ENCODE results near the gene DNPEP. TPM values are rescaled to one million over a fixed set of nuclear protein-coding genes. Genes with fewer than 3 reads are reported as not detected.

Gene DNPEP
- total and polyA plus RNA-seq, 2 of the 8 experiments (the other 6 are each of a cell fraction or from before 2014, with no cell fraction given), result 59.8 to 109 TPM

GRCh38 chr2:219433666-219434467 is 46.2 kb upstream of the DNPEP start (continued):
- peak; percentile 53 for TF ChIP-seq CTBP2 (IDR thresholded peaks at IDR 0.05; ENCODE audit: borderline replicate concordance, insufficient read depth, insufficient read length, low read length)
- TF ChIP-seq GTF2F1 (IDR thresholded peaks at IDR 0.05; ENCODE audit: borderline replicate concordance, low read depth, low read length), result no peak
- no peak for TF ChIP-seq SIN3A (conservative IDR thresholded peaks at IDR 0.05 in 1 of 2, IDR thresholded peaks at IDR 0.05 in 1 of 2; ENCODE audit: low read depth in 1 of 2, low read length in 2 of 2)
- TF ChIP-seq CBX5 (IDR thresholded peaks at IDR 0.05; ENCODE audit: low read depth, low read length), result no peak
- TF ChIP-seq TBP (IDR thresholded peaks at IDR 0.05; ENCODE audit: low read depth, low read length), result no peak
- no peak for TF ChIP-seq JUND (IDR thresholded peaks at IDR 0.05; ENCODE audit: low read length)
- TF ChIP-seq ATF3 (IDR thresholded peaks at IDR 0.05; ENCODE audit: insufficient read depth, low read depth, low read length), result no peak
- no peak for TF ChIP-seq SP4 (IDR thresholded peaks at IDR 0.05; ENCODE audit: low read length)
- TF ChIP-seq POLR2A (IDR thresholded peaks at IDR 0.05; ENCODE audit: control extremely low read depth in 1 of 2, low read depth in 2 of 2, low read length in 2 of 2), result no peak
- no peak for TF ChIP-seq SAP30 (IDR thresholded peaks at IDR 0.05; ENCODE audit: insufficient read depth, insufficient replicate concordance, low read length)
- no peak for TF ChIP-seq RBBP5 (IDR thresholded peaks at IDR 0.05; ENCODE audit: borderline replicate concordance, low read depth, low read length)
- no peak for TF ChIP-seq BCL11A (IDR thresholded peaks at IDR 0.05; ENCODE audit: low read depth in 2 of 2, low read length in 2 of 2)
- no peak; the same call in 1 of the 2 replicates for TF ChIP-seq MAX (IDR thresholded peaks at IDR 0.05)
- TF ChIP-seq TAF7 (optimal IDR thresholded peaks at IDR 0.05; ENCODE audit: borderline replicate concordance, low read depth, low read length), result no peak
- TF ChIP-seq JUN (IDR thresholded peaks at IDR 0.05; ENCODE audit: low read depth, low read length), result no peak
- TF ChIP-seq NRF1 (IDR thresholded peaks at IDR 0.05; ENCODE audit: low read depth, low read length), result no peak
- peak in 1 of 2 experiments; percentile 53; a peak in 1 of 4 replicates for TF ChIP-seq HDAC2 (IDR thresholded peaks at IDR 0.05; ENCODE audit: borderline replicate concordance in 1 of 2, low read depth in 2 of 2, low read length in 2 of 2)
- no peak for TF ChIP-seq NANOG (IDR thresholded peaks at IDR 0.05; ENCODE audit: insufficient read depth, low read depth, low read length, poor library complexity, severe bottlenecking)
- no peak for TF ChIP-seq CBX8 (IDR thresholded peaks at IDR 0.05; ENCODE audit: borderline replicate concordance, low read depth, low read length)
- TF ChIP-seq EP300 (IDR thresholded peaks at IDR 0.05; ENCODE audit: borderline replicate concordance in 1 of 2, low read depth in 2 of 2, low read length in 2 of 2), result peak in 1 of 2 experiments; percentile 42; a peak in 1 of 3 replicates
- TF ChIP-seq SP2 (IDR thresholded peaks at IDR 0.05; ENCODE audit: low read length), result no peak
- 0 out of 2 replicates have a peak, but pooled peaks have one; percentile 6 for TF ChIP-seq CHD2 (IDR thresholded peaks at IDR 0.05; ENCODE audit: low read length)
- TF ChIP-seq CHD1 (IDR thresholded peaks at IDR 0.05; ENCODE audit: low read depth, low read length), result no peak

Data from H1 (cell line).